Fibroblast of villous mesenchyme (primary cell): ENCODE results near the gene MKRN2OS. TPM values are rescaled to one million over a fixed set of nuclear protein-coding genes. Genes with fewer than 3 reads are reported as not detected.

Experiments
- DNase-seq: peaks from one replicate; pipeline ENCODE4 v3.0.0-alpha.2; 2010; ENCODE audit warnings: low read depth
- H3K4me3 ChIP-seq: 2 replicates; pipeline ENCODE4 v1.5.1; 2011; ENCODE audit warnings: low read depth, mild to moderate bottlenecking, low read length
- CTCF ChIP-seq: IDR thresholded peaks from 2 replicates; pipeline ENCODE4 v1.5.1; 2012; ENCODE audit warnings: low read depth, mild to moderate bottlenecking, low read length; ENCODE audit not compliant: insufficient read depth
- total RNA-seq: library from RNA; depleted of rRNA; stranded (reverse); fragments of >200 nt; gene quantifications from 2 replicates; pipeline ENCODE4 v1.2.3, GENCODE V29; 2012

The MKRN2OS gene
- total RNA-seq = not detected in 2 replicates

- no peak for DNase-seq
- no peak for TF ChIP-seq CTCF
These were observed at the start of gene MKRN2OS for GRCh38 chr3:12545473-12545791. TSS of gene MKRN2OS (minus strand) at chr3:12545499. CDS start at chr3:12545464, 35 bp downstream.

GRCh38 chr3:12593473-12593872 lies 48.2 kb upstream of the MKRN2OS start:
- no peak for TF ChIP-seq CTCF
- H3K4me3 ChIP-seq = no peak overlapping the region
- DNase-seq = no peak

More at GRCh38 chr3:12545473-12545791, at the start of gene MKRN2OS:
- no peak within 1 kb of the TSS for H3K4me3 ChIP-seq

GRCh38 chr3:12591997-12592715 lies 46.9 kb upstream of the MKRN2OS start:
- H3K4me3 ChIP-seq = no peak overlapping the region
- DNase-seq = peak; percentile 30
- no peak for TF ChIP-seq CTCF

- H3K4me3 ChIP-seq = no peak overlapping the region
- no peak for DNase-seq
- no peak for TF ChIP-seq CTCF
These were observed 46.2 kb upstream of the MKRN2OS start for GRCh38 chr3:12591456-12591855.

- DNase-seq = no peak
- H3K4me3 ChIP-seq = no peak overlapping the region
- TF ChIP-seq CTCF = no peak
These were observed 44.8 kb upstream of the MKRN2OS start for GRCh38 chr3:12590096-12590495.

GRCh38 chr3:12588039-12589009 lies 43.0 kb upstream of the MKRN2OS start:
- H3K4me3 ChIP-seq = no peak overlapping the region

More at GRCh38 chr3:12588039-12589009, 43.0 kb upstream of the MKRN2OS start:
- no peak for TF ChIP-seq CTCF
- no peak for DNase-seq
